ENCODE results near the gene RPF1.

RPF1 gene

GRCh38 chr1:84481317-84481716 is 2.3 kb downstream of the RPF1 start:
- TF ChIP-seq NFIC (IDR thresholded peaks at IDR 0.05): no peak
- TF ChIP-seq TEAD4 (IDR thresholded peaks at IDR 0.05): no peak
- TF ChIP-seq, protein P1, sequence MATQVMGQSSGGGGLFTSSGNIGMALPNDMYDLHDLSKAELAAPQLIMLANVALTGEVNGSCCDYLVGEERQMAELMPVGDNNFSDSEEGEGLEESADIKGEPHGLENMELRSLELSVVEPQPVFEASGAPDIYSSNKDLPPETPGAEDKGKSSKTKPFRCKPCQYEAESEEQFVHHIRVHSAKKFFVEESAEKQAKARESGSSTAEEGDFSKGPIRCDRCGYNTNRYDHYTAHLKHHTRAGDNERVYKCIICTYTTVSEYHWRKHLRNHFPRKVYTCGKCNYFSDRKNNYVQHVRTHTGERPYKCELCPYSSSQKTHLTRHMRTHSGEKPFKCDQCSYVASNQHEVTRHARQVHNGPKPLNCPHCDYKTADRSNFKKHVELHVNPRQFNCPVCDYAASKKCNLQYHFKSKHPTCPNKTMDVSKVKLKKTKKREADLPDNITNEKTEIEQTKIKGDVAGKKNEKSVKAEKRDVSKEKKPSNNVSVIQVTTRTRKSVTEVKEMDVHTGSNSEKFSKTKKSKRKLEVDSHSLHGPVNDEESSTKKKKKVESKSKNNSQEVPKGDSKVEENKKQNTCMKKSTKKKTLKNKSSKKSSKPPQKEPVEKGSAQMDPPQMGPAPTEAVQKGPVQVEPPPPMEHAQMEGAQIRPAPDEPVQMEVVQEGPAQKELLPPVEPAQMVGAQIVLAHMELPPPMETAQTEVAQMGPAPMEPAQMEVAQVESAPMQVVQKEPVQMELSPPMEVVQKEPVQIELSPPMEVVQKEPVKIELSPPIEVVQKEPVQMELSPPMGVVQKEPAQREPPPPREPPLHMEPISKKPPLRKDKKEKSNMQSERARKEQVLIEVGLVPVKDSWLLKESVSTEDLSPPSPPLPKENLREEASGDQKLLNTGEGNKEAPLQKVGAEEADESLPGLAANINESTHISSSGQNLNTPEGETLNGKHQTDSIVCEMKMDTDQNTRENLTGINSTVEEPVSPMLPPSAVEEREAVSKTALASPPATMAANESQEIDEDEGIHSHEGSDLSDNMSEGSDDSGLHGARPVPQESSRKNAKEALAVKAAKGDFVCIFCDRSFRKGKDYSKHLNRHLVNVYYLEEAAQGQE (IDR thresholded peaks at IDR 0.05; ENCODE audit: low read depth): no peak

DNA sequence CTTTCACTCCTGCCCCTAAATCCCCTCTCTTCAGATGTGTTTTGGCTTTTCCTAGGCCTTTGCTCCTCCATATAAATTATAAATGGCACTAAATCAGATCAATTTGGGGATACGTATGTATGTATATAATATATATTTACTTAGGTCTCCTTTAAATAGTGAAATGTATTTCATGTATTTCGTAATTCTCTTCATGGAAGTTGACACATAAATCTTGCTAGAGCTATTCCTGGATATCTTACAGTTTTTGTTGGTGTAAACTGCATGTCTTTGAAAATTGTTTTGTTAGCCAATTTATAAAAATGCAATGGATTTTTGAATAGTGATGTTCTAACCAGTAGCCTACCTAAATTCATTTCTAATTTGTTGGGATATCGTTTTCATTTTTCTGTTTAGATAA is 9.0 kb downstream of the RPF1 start:
- TF ChIP-seq CEBPB (IDR thresholded peaks at IDR 0.05): no peak
- no peak for TF ChIP-seq EGR1 (IDR thresholded peaks at IDR 0.05)
- no peak for TF ChIP-seq FOXM1 (IDR thresholded peaks at IDR 0.05; ENCODE audit: borderline replicate concordance, low read depth)
- TF ChIP-seq, protein P1 (IDR thresholded peaks at IDR 0.05; ENCODE audit: low read depth): no peak
- no peak for TF ChIP-seq TCF12 (IDR thresholded peaks at IDR 0.05; ENCODE audit: low read depth)
- no peak for TF ChIP-seq NFIC (IDR thresholded peaks at IDR 0.05)
- TF ChIP-seq CREB1 (IDR thresholded peaks at IDR 0.05; ENCODE audit: low read depth): no peak
- TF ChIP-seq EP300 (IDR thresholded peaks at IDR 0.05; ENCODE audit: borderline replicate concordance): no peak
- no peak for TF ChIP-seq USF1 (IDR thresholded peaks at IDR 0.05)
- TF ChIP-seq TAF1 (IDR thresholded peaks at IDR 0.05; ENCODE audit: low read depth): no peak
- TF ChIP-seq, protein P2, sequence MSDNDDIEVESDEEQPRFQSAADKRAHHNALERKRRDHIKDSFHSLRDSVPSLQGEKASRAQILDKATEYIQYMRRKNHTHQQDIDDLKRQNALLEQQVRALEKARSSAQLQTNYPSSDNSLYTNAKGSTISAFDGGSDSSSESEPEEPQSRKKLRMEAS (IDR thresholded peaks at IDR 0.05): no peak
- TF ChIP-seq ZBTB7A (IDR thresholded peaks at IDR 0.05; ENCODE audit: low read depth): no peak
- no peak for TF ChIP-seq YY1 (IDR thresholded peaks at IDR 0.05; ENCODE audit: low read depth)
- no peak for TF ChIP-seq TEAD4 (IDR thresholded peaks at IDR 0.05)
- no peak for TF ChIP-seq RAD21 (IDR thresholded peaks at IDR 0.05; ENCODE audit: low read depth)

DNA sequence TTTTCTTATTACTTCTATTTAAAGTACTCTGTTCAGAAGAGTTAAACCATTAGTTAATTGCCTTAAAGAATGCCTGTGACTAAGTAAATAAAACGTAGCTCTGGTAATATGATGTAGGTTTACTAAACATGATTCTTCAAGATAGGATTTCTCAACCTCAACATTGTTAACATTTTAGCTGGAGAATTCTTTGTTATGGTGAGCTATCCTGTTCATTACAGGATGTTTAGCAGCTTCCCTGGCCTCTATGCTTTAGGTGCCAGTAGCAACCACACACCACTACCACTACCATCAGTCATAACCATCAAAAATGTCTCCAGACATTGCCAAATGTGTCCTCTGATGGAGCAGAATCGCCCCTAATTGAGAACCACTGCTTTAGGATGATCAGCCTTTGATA is 10.7 kb downstream of the RPF1 start:
- TF ChIP-seq USF1 (IDR thresholded peaks at IDR 0.05) (no peak), CREB1 (IDR thresholded peaks at IDR 0.05; ENCODE audit: low read depth) (no peak), TCF12 (IDR thresholded peaks at IDR 0.05; ENCODE audit: low read depth) (no peak), RAD21 (IDR thresholded peaks at IDR 0.05; ENCODE audit: low read depth) (no peak), NFIC (IDR thresholded peaks at IDR 0.05) (no peak), CEBPB (IDR thresholded peaks at IDR 0.05) (no peak), TEAD4 (IDR thresholded peaks at IDR 0.05) (no peak), YY1 (IDR thresholded peaks at IDR 0.05; ENCODE audit: low read depth) (no peak), EP300 (IDR thresholded peaks at IDR 0.05; ENCODE audit: borderline replicate concordance) (no peak), ZBTB7A (IDR thresholded peaks at IDR 0.05; ENCODE audit: low read depth) (no peak), EGR1 (IDR thresholded peaks at IDR 0.05) (no peak), FOXM1 (IDR thresholded peaks at IDR 0.05; ENCODE audit: borderline replicate concordance, low read depth) (no peak), TAF1 (IDR thresholded peaks at IDR 0.05; ENCODE audit: low read depth) (no peak)
- TF ChIP-seq, protein P1 (IDR thresholded peaks at IDR 0.05; ENCODE audit: low read depth): no peak
- TF ChIP-seq, protein P2 (IDR thresholded peaks at IDR 0.05): no peak

GRCh38 chr1:84492726-84493125 is 13.7 kb downstream of the RPF1 start:
- TF ChIP-seq TAF1 (IDR thresholded peaks at IDR 0.05; ENCODE audit: low read depth): no peak
- TF ChIP-seq, protein P2 (IDR thresholded peaks at IDR 0.05): no peak

DNA sequence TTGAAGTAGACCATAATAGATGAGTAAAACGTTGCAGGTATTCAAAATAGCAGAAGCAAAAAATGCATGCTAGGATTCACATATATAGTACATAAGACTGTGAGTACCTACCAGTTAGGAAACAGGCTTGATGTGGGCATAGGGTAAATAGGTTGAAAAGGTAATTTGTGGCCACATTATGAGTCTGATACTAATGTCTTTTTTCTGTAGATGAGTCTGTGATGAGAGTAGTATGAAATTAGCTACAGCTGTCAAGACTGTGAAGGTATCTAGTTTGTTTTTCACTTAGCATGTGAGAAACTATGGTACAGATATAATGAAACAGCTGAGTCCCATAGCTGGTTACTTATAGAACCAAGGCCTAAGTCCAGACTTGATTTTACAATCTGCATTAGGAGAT is 14.7 kb downstream of the RPF1 start:
- TF ChIP-seq ZBTB7A (IDR thresholded peaks at IDR 0.05; ENCODE audit: low read depth) (no peak), CEBPB (IDR thresholded peaks at IDR 0.05) (no peak), EP300 (IDR thresholded peaks at IDR 0.05; ENCODE audit: borderline replicate concordance) (no peak), EGR1 (IDR thresholded peaks at IDR 0.05) (no peak), NFIC (IDR thresholded peaks at IDR 0.05) (no peak), USF1 (IDR thresholded peaks at IDR 0.05) (no peak)

Data from Ishikawa (cell line).